Measurements from ENCODE around the gene CCM2.

Gene CCM2

GRCh38 chr7:44966731-44967538, 33.1 kb upstream of the CCM2 start:
- peak in 2 of 42 donors; percentile 6 to 18 for DNase-seq
- intact Hi-C loops (cut with DNase I) = no loop called here

DNA sequence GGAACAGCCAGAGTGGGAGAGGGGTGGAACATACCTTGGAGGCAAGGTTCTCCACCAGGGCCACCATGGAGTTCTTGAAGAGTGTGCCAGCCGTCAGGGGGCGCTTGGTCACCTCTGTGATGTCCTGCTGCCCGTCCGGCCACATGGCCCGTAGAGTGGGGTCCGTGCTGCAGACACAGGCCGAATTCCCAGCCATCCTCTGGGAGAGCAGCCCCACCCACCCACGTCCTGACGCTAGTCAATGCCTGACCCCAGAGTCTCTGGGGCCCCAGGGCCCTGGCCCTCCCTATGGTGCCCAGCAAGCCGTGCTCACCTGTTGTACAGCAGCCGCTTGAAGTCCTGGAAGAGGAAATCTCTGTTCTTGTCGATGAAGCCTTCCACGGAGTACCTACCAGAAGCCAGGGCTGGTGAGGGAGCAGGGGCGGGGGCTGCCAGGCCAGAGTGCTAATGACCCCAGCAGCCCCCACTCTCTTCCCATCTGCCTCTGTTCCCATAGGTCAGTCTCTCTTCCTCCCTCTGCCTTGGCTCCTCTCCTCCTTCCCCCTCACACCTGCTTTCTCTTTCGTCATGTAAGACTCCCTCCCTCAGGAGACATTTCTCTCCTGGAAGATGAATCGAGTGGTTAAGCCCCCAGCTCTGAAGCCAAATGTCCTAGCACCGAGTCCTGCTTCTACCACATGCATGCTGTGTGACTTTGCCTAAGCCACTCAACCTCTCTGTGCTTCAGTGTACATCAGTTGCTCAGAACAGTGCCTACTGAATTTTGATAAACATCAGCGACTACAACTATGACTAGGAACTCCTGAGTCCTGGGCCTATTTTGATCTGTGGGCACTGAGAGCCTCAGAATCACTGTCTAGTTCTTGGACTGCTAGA, 32.2 kb upstream of the CCM2 start:
- peak in 5 of 42 donors; percentile 29 to 63 (median 42) for DNase-seq
- intact Hi-C loops (cut with DNase I) = no loop called here

GRCh38 chr7:44969049-44969700, 30.8 kb upstream of the CCM2 start:
- DNase-seq = no peak
- intact Hi-C loops (cut with DNase I) = no loop called here

GRCh38 chr7:44969701-44970522, 30.1 kb upstream of the CCM2 start:
- intact Hi-C loops (cut with DNase I) = no loop called here
- DNase-seq = no peak

DNA sequence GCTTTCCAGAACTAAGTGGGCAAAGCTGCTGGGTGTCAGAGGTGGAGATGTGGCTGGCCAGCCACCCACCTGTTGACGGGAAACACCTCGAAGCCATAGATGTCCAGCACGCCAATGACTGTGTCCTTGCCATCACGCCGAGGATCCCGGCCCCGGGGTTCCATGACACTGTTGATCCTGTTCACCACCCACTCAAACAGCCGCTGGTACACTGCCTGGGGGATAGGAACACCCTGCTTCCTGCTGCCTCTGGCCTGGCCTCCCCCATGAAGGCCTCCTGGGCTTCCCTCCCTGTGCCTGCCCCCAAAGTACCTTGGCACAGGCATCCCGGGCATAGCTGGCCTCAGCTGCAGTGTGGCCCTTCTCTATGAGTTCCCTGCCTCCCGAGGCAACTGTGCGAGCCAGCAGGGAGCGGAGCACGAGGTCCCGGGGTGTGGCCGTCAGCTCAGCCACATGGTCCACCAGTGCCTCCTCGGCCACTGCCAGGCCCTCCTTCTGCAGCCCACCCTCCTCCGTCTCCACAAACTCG, 29.4 kb upstream of the CCM2 start:
- no peak for DNase-seq

DNA sequence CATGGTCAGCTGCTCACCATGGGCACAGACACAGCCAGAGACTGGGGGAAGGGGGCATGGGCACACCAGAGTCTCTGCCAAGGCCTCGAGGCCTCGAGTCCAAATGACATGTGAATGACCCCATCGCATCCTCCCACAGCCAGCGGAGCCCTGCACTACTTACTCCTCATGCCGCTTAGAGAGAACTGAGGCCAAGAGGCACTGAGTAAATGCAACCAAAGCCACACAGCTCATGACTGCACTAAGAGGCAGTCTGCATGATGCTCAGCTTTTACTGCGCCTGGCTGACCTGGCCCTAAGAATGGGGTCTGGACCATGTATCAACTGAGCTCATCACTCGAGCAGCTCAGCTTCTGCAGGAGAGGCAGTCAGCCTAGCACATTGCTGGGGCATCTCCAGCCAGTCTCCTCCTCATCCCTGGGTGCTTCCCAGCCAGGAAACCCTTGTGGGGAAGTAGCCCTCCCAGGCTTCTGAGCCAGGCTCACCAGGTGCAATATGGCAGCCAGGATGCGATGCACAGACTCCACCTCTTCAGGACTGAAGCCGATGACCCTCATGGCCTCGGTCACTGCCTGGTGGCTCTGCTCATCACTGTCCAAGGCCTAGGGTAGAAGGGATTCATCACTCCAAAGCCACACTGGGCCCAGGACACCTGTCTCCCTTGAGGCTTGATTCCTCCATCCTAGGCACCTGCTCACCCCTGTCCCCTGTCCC, 28.7 kb upstream of the CCM2 start:
- no peak for DNase-seq
- intact Hi-C loops (cut with DNase I) = no loop called here

More for the DNA sequence above, 29.4 kb upstream of the CCM2 start:
- intact Hi-C loops (cut with DNase I) = no loop called here

- intact Hi-C loops (cut with DNase I) = no loop called here
Observed at GRCh38 chr7:44971902-44972441, 28.0 kb upstream of the CCM2 start.

DNA sequence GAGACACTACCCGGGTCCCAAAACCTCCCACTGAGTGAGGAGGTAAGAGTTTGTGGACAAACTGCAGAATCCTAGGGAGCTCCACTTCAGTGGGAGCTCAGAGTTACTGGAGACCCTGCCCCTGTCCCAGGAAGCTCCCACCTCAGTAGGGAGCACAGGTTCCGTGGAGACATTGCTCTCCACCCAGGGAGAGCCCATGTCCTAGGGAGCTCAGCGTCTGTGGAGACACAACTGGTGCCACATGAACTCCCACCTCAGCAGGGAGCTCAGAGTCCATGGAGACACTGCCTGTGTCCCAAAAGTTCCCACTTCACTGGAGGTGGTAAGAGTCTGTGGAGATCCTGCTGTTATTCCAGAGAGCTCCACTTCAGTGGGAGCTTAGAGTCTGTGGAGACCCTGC, 27.4 kb upstream of the CCM2 start:
- no peak for DNase-seq
- intact Hi-C loops (cut with DNase I) = no loop called here

More at GRCh38 chr7:44971902-44972441, 28.0 kb upstream of the CCM2 start:
- DNase-seq = no peak

- peak in 36 of 42 donors; percentile 32 to 83 (median 61) for DNase-seq
- intact Hi-C loops (cut with DNase I) = no loop called here
Observed at GRCh38 chr7:44973610-44974401, 26.2 kb upstream of the CCM2 start.

DNA sequence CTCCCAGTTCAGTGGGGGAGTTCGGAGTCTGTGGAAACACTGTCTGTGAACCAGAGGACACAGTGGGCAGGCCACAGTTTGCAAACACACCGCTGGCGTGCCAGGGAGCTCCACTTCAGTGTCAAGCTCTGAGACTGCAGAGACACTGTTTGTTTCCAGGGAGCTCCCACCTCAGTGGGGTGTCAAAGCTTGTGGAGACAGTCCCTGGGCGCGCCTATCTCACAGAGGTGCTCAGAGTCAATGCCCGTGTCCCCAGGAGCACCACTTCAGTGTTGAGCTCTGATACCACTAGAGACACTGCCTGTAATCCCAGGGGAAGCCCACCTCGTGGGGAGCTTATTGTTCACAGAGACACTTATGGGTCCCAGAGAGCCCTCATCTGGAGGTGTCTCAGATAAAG, 25.5 kb upstream of the CCM2 start:
- no peak for DNase-seq
- intact Hi-C loops (cut with DNase I) = no loop called here

DNA sequence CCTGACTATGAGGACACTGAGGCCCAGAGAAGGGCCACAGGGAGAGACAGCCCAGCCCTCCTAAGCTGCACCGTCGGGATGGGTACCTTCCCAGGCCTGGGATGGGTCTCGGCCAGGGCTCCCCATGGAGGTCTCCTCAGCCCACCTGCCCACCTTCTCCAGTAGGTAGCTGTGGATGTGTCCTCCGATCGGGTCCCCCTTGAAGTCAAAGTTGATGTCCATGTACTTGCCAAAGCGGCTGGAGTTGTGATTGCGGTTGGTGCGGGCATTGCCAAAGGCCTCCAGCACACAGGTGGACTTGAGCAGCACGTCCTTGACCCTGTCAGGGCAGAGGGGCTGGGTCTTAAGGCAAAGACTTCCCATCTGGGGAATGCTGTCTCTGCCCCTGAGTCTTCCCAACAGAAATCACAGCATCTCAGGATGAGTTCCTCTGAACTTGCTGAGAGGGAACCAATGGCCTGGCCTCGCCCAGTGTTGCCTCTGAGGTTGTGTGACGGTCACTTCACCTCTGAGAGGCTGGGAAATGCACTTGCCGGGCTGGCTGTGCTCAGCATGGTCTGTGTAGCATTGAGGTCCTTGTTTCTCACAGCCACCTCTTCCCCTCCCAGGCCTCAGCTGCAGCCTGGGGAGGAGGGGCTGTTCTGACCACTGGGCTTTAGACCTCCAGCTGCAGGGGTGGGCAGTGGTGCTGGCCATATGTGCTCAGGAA, 24.5 kb upstream of the CCM2 start:
- intact Hi-C loops (cut with DNase I) = no loop called here
- DNase-seq = no peak

- DNase-seq = no peak
- intact Hi-C loops (cut with DNase I) = no loop called here
Observed at GRCh38 chr7:44976040-44976745, 23.8 kb upstream of the CCM2 start.

DNA sequence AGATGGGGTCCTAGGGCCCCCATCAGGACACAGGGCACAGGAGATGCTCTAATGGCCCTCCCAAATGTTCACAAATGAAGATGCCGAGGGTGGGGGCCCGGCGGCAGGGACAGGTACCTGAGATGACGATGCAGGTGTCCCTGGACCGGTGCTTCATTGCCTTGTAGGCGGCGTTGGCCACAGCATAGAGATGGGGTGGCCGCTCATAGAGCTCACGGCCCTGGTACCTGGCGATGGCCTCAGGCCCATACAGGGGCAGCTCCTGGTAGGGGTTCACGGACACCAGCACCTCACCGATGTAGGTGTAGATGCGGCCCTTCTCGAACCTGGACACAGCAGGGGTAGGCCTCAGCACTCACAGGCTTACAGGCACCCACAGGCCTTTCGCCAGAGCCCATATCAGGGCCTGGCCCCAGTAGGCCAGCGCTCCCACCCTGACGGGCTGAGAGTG, 23.2 kb upstream of the CCM2 start:
- DNase-seq = no peak
- intact Hi-C loops (cut with DNase I) = no loop called here

GRCh38 chr7:44977304-44977958, 22.6 kb upstream of the CCM2 start:
- intact Hi-C loops (cut with DNase I) = no loop called here
- no peak for DNase-seq

DNA sequence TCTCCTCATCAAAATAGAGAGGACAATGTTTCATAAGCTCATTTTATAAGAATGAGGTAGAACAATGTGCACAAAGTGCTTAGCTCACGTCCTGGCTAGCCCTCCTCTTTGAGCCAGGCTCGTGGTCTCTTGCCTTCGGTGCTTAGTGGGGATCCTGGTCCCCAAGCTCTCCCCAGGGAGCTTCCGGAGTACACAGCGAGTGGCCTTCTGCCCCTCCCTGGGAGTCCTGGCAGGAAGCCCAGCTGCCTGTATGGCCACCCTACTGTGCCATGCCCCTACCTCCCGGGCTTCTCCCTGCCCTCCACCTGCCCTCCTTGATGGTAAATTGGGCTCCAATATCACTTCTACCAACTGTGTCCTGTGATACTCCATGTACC, 22.1 kb upstream of the CCM2 start:
- DNase-seq = no peak
- intact Hi-C loops (cut with DNase I) = no loop called here
